Measurements from ENCODE around the gene KRT84.

Gene KRT84

GRCh38 chr12:52385226-52385702, at the start of gene KRT84:
Gene KRT84 (minus strand): TSS chr12:52385652. CDS start chr12:52385585, 67 bp downstream.
- no peak for TF ChIP-seq CTCF (IDR thresholded peaks at IDR 0.05; ENCODE audit: insufficient read depth, low read length, poor library complexity, severe bottlenecking)

GRCh38 chr12:52434760-52435530, 49.5 kb upstream of the KRT84 start:
- Histone ChIP-seq H3K36me3 (ENCODE audit: control insufficient read depth, insufficient read depth, low read length) (no peaks in the 10 kb centered on the region), H3K27me3 (replicated peaks; ENCODE audit: control insufficient read depth, insufficient read depth, low read length) (no peaks in the 10 kb centered on the region; the same call in 1 of the 2 replicates), H3K4me3 (replicated peaks; ENCODE audit: low read depth, low read length) (no peak overlapping the region)
- no peak for TF ChIP-seq CTCF (IDR thresholded peaks at IDR 0.05; ENCODE audit: insufficient read depth, low read length, poor library complexity, severe bottlenecking)
- no peak for DNase-seq (ENCODE audit: extremely low read depth, insufficient read length)

More at GRCh38 chr12:52385226-52385702, at the start of gene KRT84:
- H3K36me3 ChIP-seq (ENCODE audit: control insufficient read depth, insufficient read depth, low read length), result no peaks in the 10 kb centered on the region
- no peak for DNase-seq (ENCODE audit: extremely low read depth, insufficient read length)
- H3K4me3 ChIP-seq (replicated peaks; ENCODE audit: low read depth, low read length), result no peak within 1 kb of the TSS
- peaks cover 1% of the 10 kb centered on the region for H3K27me3 ChIP-seq (replicated peaks; ENCODE audit: control insufficient read depth, insufficient read depth, low read length)

GRCh38 chr12:52434081-52434733, 48.8 kb upstream of the KRT84 start, which contains the start of gene KRT75:
Gene KRT75 (minus strand): TSS chr12:52434371. CDS start chr12:52434304, 67 bp downstream.
- Histone ChIP-seq H3K4me3 (replicated peaks; ENCODE audit: low read depth, low read length) (no peak within 1 kb of the TSS), H3K36me3 (ENCODE audit: control insufficient read depth, insufficient read depth, low read length) (no peaks in the 10 kb centered on the region), H3K27me3 (replicated peaks; ENCODE audit: control insufficient read depth, insufficient read depth, low read length) (no peaks in the 10 kb centered on the region; the same call in 1 of the 2 replicates)
- no peak for DNase-seq (ENCODE audit: extremely low read depth, insufficient read length)
- no peak for TF ChIP-seq CTCF (IDR thresholded peaks at IDR 0.05; ENCODE audit: insufficient read depth, low read length, poor library complexity, severe bottlenecking)

- no peak for DNase-seq (ENCODE audit: extremely low read depth, insufficient read length)
- Histone ChIP-seq H3K4me3 (replicated peaks; ENCODE audit: low read depth, low read length) (no peak overlapping the region), H3K36me3 (ENCODE audit: control insufficient read depth, insufficient read depth, low read length) (no peaks in the 10 kb centered on the region), H3K27me3 (replicated peaks; ENCODE audit: control insufficient read depth, insufficient read depth, low read length) (no peaks in the 10 kb centered on the region; the same call in none of the 2 replicates)
- no peak for TF ChIP-seq CTCF (IDR thresholded peaks at IDR 0.05; ENCODE audit: insufficient read depth, low read length, poor library complexity, severe bottlenecking)
Measured at GRCh38 chr12:52433501-52434080, 48.1 kb upstream of the KRT84 start.

- Histone ChIP-seq H3K36me3 (ENCODE audit: control insufficient read depth, insufficient read depth, low read length) (no peaks in the 10 kb centered on the region), H3K4me3 (replicated peaks; ENCODE audit: low read depth, low read length) (no peak overlapping the region), H3K27me3 (replicated peaks; ENCODE audit: control insufficient read depth, insufficient read depth, low read length) (no peaks in the 10 kb centered on the region; the same call in none of the 2 replicates)
- no peak for DNase-seq (ENCODE audit: extremely low read depth, insufficient read length)
- no peak for TF ChIP-seq CTCF (IDR thresholded peaks at IDR 0.05; ENCODE audit: insufficient read depth, low read length, poor library complexity, severe bottlenecking)
Measured at GRCh38 chr12:52432559-52433207, 47.2 kb upstream of the KRT84 start.

Measured in GM06990 (cell line).